Stimulated activated naive CD8-positive, alpha-beta T cell treated with anti-CD3 and anti-CD28 coated beads, Interleukin-15, Interleukin-2, amounts not matched to agents 100 ng/mL and 50 ng/mL, for 24 hours (primary cell): ENCODE data around the gene C4orf50.

ENCODE experiments used
- H3K27ac Mint-ChIP-seq: one replicate; pipeline ENCODE4 v1.8.0; 2021; ENCODE audit warnings: mild to moderate bottlenecking, mixed read lengths
- H3K27me3 Mint-ChIP-seq: one replicate; pipeline ENCODE4 v1.8.0; 2021; ENCODE audit warnings: mixed read lengths
- H3K36me3 Mint-ChIP-seq: one replicate; pipeline ENCODE4 v1.8.0; 2021; ENCODE audit warnings: low read depth, mixed read lengths
- H3K4me1 Mint-ChIP-seq: one replicate; pipeline ENCODE4 v1.8.0; 2021; ENCODE audit warnings: low read depth, mixed read lengths
- H3K4me3 Mint-ChIP-seq: one replicate; pipeline ENCODE4 v1.8.0; 2021; ENCODE audit warnings: mild to moderate bottlenecking, mixed read lengths
- H3K9me3 Mint-ChIP-seq: one replicate; pipeline ENCODE4 v1.8.0; 2021; ENCODE audit warnings: mixed read lengths

The C4orf50 gene

GRCh38 chr4:5926598-5926997, 91.6 kb downstream of the C4orf50 start:
- Mint-ChIP-seq H3K27ac (no peak overlapping the region), H3K27me3 (peaks cover 1% of the 10 kb centered on the region), H3K4me3 (no peak overlapping the region), H3K36me3 (no peaks in the 10 kb centered on the region), H3K4me1 (no peaks in the 10 kb centered on the region), H3K9me3 (no peaks in the 10 kb centered on the region)

DNA sequence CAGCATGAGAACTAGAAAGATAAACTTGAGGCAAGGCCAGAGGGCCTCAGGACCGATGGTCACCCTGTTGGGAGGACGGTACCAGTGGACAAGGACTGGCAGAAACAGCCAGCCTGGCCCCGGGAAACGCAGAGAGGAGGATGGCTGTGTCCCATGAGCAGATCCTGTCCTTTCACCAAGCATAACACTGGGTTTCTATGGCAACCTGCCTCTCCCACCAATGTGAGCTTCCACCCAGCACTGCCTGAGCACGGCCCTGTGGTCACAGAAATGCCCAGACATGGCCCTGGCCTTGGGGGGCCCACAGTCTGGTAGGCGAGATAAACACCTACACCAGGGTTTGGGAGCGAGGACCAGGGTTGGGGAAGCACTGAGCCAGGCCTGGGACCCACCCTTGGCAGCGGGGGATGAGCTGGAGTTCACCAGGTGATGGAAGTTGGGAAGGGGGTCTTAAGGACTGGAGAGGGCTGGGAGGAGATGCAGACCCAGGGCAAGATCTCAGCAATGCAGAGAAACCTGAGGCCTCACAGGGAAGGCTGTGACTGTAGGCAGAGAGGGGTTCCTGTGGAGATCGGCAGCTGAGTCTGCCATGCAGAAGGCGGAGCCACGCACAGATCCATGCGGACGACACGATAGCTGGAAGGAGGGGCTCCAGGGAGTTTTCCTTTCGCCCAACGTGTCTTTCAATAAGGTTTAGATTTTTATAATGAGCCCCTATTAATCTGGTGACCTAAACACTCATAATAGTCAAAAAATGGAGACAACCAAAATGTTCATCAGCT, 92.6 kb downstream of the C4orf50 start:
- Mint-ChIP-seq H3K4me1 (no peaks in the 10 kb centered on the region), H3K36me3 (no peaks in the 10 kb centered on the region), H3K27me3 (peaks cover 9% of the 10 kb centered on the region), H3K27ac (no peak overlapping the region), H3K9me3 (no peaks in the 10 kb centered on the region), H3K4me3 (no peak overlapping the region)

DNA sequence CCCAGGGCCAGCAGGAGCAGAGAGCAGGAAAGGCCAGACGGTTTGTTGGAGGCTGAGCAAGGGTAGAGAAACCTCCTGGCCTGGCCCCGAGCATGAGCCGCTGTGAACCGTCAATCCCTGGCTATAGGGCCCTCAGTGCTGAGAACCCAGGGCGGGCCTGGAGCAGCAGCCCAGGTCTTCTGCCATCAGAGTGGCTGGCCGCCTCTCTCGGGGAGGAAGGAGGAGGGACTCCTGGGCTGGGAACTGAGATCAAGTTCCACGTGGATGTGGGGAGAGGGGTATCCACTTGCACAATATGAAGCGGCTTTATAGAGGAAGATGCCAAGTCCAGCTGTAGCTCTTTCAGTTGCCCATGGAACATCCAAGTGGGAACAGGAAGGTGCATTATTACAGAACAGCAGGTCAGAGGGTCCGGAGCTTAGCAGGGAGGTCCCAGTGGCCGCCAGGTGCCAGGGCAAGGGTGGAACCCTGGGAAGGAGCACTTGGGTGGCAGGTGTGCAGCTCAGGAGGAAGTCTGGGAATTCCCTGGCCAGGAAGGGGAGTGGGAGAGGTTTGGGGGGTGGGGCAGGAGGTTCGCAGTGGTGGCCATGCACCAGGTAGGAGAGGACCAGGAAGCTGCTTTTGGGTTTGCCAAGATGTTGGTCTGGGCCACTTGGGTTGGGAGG, 93.6 kb downstream of the C4orf50 start:
- no peaks in the 10 kb centered on the region for H3K36me3 Mint-ChIP-seq
- no peak overlapping the region for H3K4me3 Mint-ChIP-seq
- no peak overlapping the region for H3K27ac Mint-ChIP-seq
- H3K9me3 Mint-ChIP-seq, result no peaks in the 10 kb centered on the region
- H3K4me1 Mint-ChIP-seq, result no peaks in the 10 kb centered on the region
- H3K27me3 Mint-ChIP-seq, result peaks cover 12% of the 10 kb centered on the region

DNA sequence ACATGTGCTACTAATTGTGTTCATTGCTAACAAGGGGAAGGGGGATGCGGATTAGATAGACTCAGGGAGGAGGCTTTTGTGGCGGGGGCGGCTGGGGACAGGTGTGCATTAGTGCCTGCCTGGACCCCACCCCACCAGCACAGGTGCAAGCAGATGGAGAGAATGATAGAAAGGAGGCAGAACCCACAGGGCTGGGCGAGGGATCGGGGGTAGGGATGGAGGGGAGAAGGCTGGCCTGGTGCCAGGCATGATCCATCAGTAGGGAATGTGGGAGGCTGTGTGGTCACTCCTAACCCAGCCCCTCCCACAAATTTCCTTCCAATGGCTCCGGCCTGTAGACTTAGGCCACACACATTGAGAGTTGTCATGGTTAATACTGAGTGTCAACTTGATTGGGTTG, 94.9 kb downstream of the C4orf50 start:
- no peaks in the 10 kb centered on the region for H3K9me3 Mint-ChIP-seq
- no peak overlapping the region for H3K4me3 Mint-ChIP-seq
- H3K36me3 Mint-ChIP-seq, result no peaks in the 10 kb centered on the region
- no peak overlapping the region for H3K27ac Mint-ChIP-seq
- peaks cover 12% of the 10 kb centered on the region for H3K27me3 Mint-ChIP-seq
- H3K4me1 Mint-ChIP-seq, result no peaks in the 10 kb centered on the region

- no peaks in the 10 kb centered on the region for H3K36me3 Mint-ChIP-seq
- no peak overlapping the region for H3K27ac Mint-ChIP-seq
- H3K4me1 Mint-ChIP-seq, result no peaks in the 10 kb centered on the region
- H3K9me3 Mint-ChIP-seq, result no peaks in the 10 kb centered on the region
- no peak overlapping the region for H3K4me3 Mint-ChIP-seq
- peaks cover 12% of the 10 kb centered on the region for H3K27me3 Mint-ChIP-seq
These were observed 95.7 kb downstream of the C4orf50 start for GRCh38 chr4:5922556-5922955.

GRCh38 chr4:5921981-5922380, 96.2 kb downstream of the C4orf50 start:
- Mint-ChIP-seq H3K4me3 (no peak overlapping the region), H3K27ac (no peak overlapping the region), H3K36me3 (no peaks in the 10 kb centered on the region), H3K9me3 (no peaks in the 10 kb centered on the region), H3K4me1 (no peaks in the 10 kb centered on the region), H3K27me3 (peaks cover 12% of the 10 kb centered on the region)

DNA sequence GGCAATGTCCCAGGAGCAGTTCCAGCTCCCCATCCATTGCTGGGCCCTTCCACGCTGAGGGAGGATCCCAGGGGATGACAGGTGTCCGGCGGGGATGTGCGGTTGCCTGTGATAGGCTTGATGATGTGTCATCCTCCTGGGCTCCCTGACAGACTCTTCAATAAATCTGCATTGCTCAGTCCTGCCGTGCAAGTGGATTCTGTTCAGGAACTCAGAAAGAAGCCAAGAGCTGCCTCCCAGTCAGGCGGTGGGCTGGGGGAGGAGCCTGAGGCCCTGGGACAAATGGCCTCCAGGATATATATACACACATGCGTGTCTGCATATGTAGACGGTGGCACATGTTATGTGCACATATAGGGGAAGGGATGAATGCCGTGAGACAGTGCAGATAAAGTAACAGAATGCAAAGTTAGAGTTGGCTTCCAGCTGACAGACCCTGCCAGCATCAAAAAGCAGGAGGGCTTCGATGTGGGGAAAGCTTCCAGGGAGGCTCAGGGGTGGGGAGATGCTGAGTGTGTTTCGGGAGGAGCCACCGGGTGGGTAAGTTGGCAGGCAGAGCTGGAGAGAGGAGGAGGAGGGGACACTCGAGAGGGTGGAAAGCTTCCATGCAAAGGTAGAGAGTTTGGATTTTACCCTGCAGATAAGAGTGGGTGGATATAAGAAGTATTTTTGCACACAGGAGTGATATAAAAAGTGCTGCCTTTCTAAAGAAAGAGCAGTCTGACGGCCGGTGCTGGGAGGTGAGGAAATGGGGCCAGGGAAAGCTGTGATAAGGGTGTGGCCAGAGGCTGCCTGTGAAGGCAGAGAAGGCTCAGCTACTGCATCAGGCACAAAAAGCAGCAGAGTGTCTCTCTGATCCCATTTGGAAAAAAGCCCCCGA, 96.9 kb downstream of the C4orf50 start:
- Mint-ChIP-seq H3K9me3 (no peaks in the 10 kb centered on the region), H3K27me3 (peaks cover 12% of the 10 kb centered on the region), H3K27ac (no peak overlapping the region), H3K4me3 (no peak overlapping the region), H3K36me3 (no peaks in the 10 kb centered on the region), H3K4me1 (no peaks in the 10 kb centered on the region)

- Mint-ChIP-seq H3K27me3 (peaks cover 17% of the 10 kb centered on the region), H3K9me3 (peaks cover 3% of the 10 kb centered on the region), H3K4me3 (no peak overlapping the region), H3K4me1 (no peaks in the 10 kb centered on the region), H3K36me3 (no peaks in the 10 kb centered on the region), H3K27ac (no peak overlapping the region)
These were observed 98.7 kb downstream of the C4orf50 start for GRCh38 chr4:5919571-5919970.

- no peak overlapping the region for H3K27ac Mint-ChIP-seq
- peaks cover 3% of the 10 kb centered on the region for H3K9me3 Mint-ChIP-seq
- no peaks in the 10 kb centered on the region for H3K4me1 Mint-ChIP-seq
- peaks cover 17% of the 10 kb centered on the region for H3K27me3 Mint-ChIP-seq
- no peaks in the 10 kb centered on the region for H3K36me3 Mint-ChIP-seq
- H3K4me3 Mint-ChIP-seq, result no peak overlapping the region
These were observed 99.2 kb downstream of the C4orf50 start for GRCh38 chr4:5919044-5919443.

DNA sequence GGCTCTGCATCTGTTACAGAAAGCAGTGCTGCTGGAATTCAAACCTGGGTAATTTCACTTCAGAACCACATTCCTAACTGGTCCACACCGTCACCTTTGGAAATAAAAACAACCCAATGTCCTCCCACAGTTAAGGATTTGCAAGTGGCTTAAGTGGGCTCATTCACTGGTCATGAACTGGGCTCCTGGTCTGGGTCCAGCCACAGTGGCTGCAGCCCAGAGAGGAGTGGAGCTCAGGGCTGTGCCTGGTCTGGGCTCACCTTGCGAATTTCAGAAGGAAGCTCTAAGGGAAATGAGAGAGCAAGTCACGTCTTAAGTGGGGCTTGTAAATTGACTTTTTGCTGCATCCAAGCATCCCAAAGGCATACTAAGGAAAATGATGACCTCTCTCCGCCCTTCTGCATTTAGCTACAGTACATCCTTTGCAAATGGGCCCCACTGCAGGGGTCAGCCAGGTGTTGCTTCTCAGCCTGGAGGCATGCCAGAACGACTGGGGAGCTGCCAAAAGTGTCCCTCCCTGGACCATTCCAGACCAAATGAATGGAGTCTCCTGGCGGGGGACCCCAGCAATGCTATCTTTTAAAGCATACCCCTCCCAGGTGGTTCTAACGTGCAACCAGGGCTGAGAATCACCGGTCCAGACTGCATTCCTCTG, 99.8 kb downstream of the C4orf50 start:
- Mint-ChIP-seq H3K4me3 (no peak overlapping the region), H3K9me3 (peaks cover 3% of the 10 kb centered on the region), H3K27me3 (peaks cover 17% of the 10 kb centered on the region), H3K27ac (no peak overlapping the region), H3K4me1 (no peaks in the 10 kb centered on the region), H3K36me3 (no peaks in the 10 kb centered on the region)

DNA sequence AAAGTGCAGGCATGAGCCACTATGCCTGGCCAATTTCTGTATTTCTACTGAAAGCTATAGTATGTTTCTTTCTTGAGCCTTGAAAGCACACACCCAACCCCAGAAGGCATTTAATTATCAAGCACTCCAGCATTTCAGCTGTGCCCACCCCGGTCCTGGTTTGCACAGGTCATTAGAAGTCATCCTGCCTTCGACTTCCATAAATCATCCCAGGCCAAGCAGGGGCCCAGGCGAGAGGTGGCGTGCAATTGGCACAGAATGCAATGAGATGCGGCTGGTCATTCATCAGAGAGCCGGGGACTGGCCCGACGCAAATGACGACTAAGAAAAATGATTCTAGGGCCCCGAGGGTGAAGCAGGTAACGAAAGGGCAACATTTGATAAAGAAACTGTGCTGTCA, 100.6 kb downstream of the C4orf50 start:
- H3K4me1 Mint-ChIP-seq, result no peaks in the 10 kb centered on the region
- peaks cover 3% of the 10 kb centered on the region for H3K9me3 Mint-ChIP-seq
- no peaks in the 10 kb centered on the region for H3K36me3 Mint-ChIP-seq
- H3K4me3 Mint-ChIP-seq, result no peak overlapping the region
- peaks cover 17% of the 10 kb centered on the region for H3K27me3 Mint-ChIP-seq
- no peak overlapping the region for H3K27ac Mint-ChIP-seq

DNA sequence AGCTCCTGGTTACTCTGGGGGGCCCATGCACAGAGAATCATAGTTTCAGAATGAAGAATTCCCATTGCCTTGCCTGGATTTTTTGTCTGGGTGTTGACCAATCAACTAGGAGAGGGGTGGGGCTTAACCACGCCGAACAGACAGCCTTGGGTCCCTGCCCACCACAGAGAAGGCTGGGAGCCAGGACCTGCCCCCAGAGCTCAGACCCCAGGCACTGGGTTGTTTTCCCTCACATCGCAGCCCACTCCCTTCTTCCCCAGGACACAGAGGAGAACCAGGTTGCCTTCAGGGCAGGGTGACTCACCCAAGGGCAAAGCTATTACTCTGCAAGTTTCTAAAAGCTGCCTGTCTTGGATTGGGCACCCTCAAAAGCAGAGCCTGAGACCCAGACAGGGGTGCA, 102.0 kb downstream of the C4orf50 start:
- H3K27me3 Mint-ChIP-seq, result peaks cover 11% of the 10 kb centered on the region
- no peak overlapping the region for H3K4me3 Mint-ChIP-seq
- H3K9me3 Mint-ChIP-seq, result peaks cover 6% of the 10 kb centered on the region
- H3K27ac Mint-ChIP-seq, result no peak overlapping the region
- H3K36me3 Mint-ChIP-seq, result no peaks in the 10 kb centered on the region
- no peaks in the 10 kb centered on the region for H3K4me1 Mint-ChIP-seq

- H3K4me1 Mint-ChIP-seq, result no peaks in the 10 kb centered on the region
- peaks cover 8% of the 10 kb centered on the region for H3K9me3 Mint-ChIP-seq
- no peaks in the 10 kb centered on the region for H3K36me3 Mint-ChIP-seq
- no peak overlapping the region for H3K27ac Mint-ChIP-seq
- no peak overlapping the region for H3K4me3 Mint-ChIP-seq
- H3K27me3 Mint-ChIP-seq, result peaks cover 9% of the 10 kb centered on the region
These were observed 104.8 kb downstream of the C4orf50 start for GRCh38 chr4:5913454-5913853.

- Mint-ChIP-seq H3K27ac (no peak overlapping the region), H3K27me3 (peaks cover 9% of the 10 kb centered on the region), H3K4me3 (no peak overlapping the region), H3K4me1 (no peaks in the 10 kb centered on the region), H3K36me3 (no peaks in the 10 kb centered on the region), H3K9me3 (peaks cover 11% of the 10 kb centered on the region)
These were observed 105.6 kb downstream of the C4orf50 start for GRCh38 chr4:5912614-5913019.
